Ishikawa (cell line): ENCODE data around the gene SMIM32.

Source experiments
- CEBPB ChIP-seq: IDR thresholded peaks from 2 replicates; pipeline ENCODE4 v1.6.1; 2012
- CREB1 ChIP-seq: IDR thresholded peaks from 2 replicates; pipeline ENCODE4 v1.6.1; 2012; ENCODE audit warnings: low read depth
- EGR1 ChIP-seq: IDR thresholded peaks from 2 replicates; pipeline ENCODE4 v1.6.1; 2012
- EP300 ChIP-seq: IDR thresholded peaks from 2 replicates; pipeline ENCODE4 v1.6.1; 2012; ENCODE audit warnings: borderline replicate concordance
- FOXM1 ChIP-seq: IDR thresholded peaks from 2 replicates; pipeline ENCODE4 v1.6.1; 2012; ENCODE audit warnings: low read depth, borderline replicate concordance
- MAX ChIP-seq: IDR thresholded peaks from 2 replicates; pipeline ENCODE4 v1.6.1; 2012
- NFIC ChIP-seq: IDR thresholded peaks from 2 replicates; pipeline ENCODE4 v1.6.1; 2012
- RAD21 ChIP-seq: IDR thresholded peaks from 2 replicates; pipeline ENCODE4 v1.6.1; 2012; ENCODE audit warnings: low read depth
- REST ChIP-seq: IDR thresholded peaks from 2 replicates; pipeline ENCODE4 v1.6.1; 2012; ENCODE audit warnings: low read depth, mild to moderate bottlenecking
- TAF1 ChIP-seq: IDR thresholded peaks from 2 replicates; pipeline ENCODE4 v1.6.1; 2012; ENCODE audit warnings: low read depth, mild to moderate bottlenecking
- TCF12 ChIP-seq: IDR thresholded peaks from 2 replicates; pipeline ENCODE4 v1.6.1; 2012; ENCODE audit warnings: low read depth
- TEAD4 ChIP-seq: IDR thresholded peaks from 2 replicates; pipeline ENCODE4 v1.6.1; 2012
- USF1 ChIP-seq: IDR thresholded peaks from 2 replicates; pipeline ENCODE4 v1.6.1; 2012
- YY1 ChIP-seq: IDR thresholded peaks from 2 replicates; pipeline ENCODE4 v1.6.1; 2012; ENCODE audit warnings: low read depth
- ZBTB7A ChIP-seq: IDR thresholded peaks from 2 replicates; pipeline ENCODE4 v1.6.1; 2012; ENCODE audit warnings: low read depth

The SMIM32 gene

GRCh38 chr5:136215812-136216211, 22.9 kb upstream of the SMIM32 start:
- TF ChIP-seq TAF1, result no peak
- TF ChIP-seq MAX, result no peak

- TF ChIP-seq EP300 (no peak), TAF1 (no peak), ZBTB7A (no peak), USF1 (no peak), REST (no peak), RAD21 (no peak), FOXM1 (no peak), NFIC (no peak), YY1 (no peak), TCF12 (no peak)
These were observed 21.0 kb upstream of the SMIM32 start for GRCh38 chr5:136213919-136214493.

GRCh38 chr5:136212252-136212721, 19.3 kb upstream of the SMIM32 start:
- TF ChIP-seq USF1 (no peak), EP300 (no peak), TAF1 (no peak), FOXM1 (no peak), MAX (0 out of 2 replicates have a peak, but pooled peaks have one; percentile 19), CREB1 (no peak), TCF12 (no peak), EGR1 (no peak), ZBTB7A (no peak), TEAD4 (no peak), REST (no peak), YY1 (no peak), RAD21 (peak; percentile 83), NFIC (no peak)

GRCh38 chr5:136211282-136212040, 18.5 kb upstream of the SMIM32 start:
- TF ChIP-seq TAF1, result no peak
- no peak for TF ChIP-seq CREB1
- no peak for TF ChIP-seq RAD21
- TF ChIP-seq TEAD4, result no peak
- no peak for TF ChIP-seq TCF12
- TF ChIP-seq EP300, result no peak
- TF ChIP-seq FOXM1, result no peak

- TF ChIP-seq TCF12 (no peak), RAD21 (no peak), EGR1 (no peak), NFIC (no peak), FOXM1 (no peak), CEBPB (no peak), ZBTB7A (no peak), TAF1 (no peak), REST (no peak), YY1 (no peak), MAX (no peak), CREB1 (no peak), TEAD4 (no peak)
These were observed 17.3 kb upstream of the SMIM32 start for GRCh38 chr5:136210259-136210658.
